Spleen (tissue), 11 donors: ENCODE measurements around the gene ACSS3. TPM values are rescaled to one million over a fixed set of nuclear protein-coding genes. Genes with fewer than 3 reads are reported as not detected.
"Not testable (repeated sequence)": the region's sequence is repeated elsewhere in the genome, so short reads cannot be mapped to it uniquely, and the experiment has no call there.

Experiments
- DNase-seq: peaks from one replicate; pipeline ENCODE4 v3.0.0-alpha.2; 2020
- H3K27ac ChIP-seq, 8 donors: fragments of 200-600 bp; sonication (generic) in 7 of 8; 1 replicate in 4 of 8; 2 replicates in 4 of 8; pipeline versions ENCODE4 v1.5.0 to v1.8.0; 2016 to 2021; ENCODE audit warnings: inconsistent platforms in 4 of 8, mild to moderate bottlenecking in 4 of 8, moderate library complexity in 1 of 8
- H3K27me3 ChIP-seq, 7 donors: fragments of 200-600 bp; sonication (generic) in 6 of 7; replicated peaks in 1 of 7; 1 replicate in 4 of 7; 2 replicates in 3 of 7; pipeline versions ENCODE4 v1.5.0 to v1.8.0; 2016 to 2021; ENCODE audit warnings: inconsistent platforms in 3 of 7, mild to moderate bottlenecking in 1 of 7
- H3K36me3 ChIP-seq, 6 donors: fragments of 200-600 bp; sonication (generic) in 5 of 6; 1 replicate in 4 of 6; 2 replicates in 2 of 6; pipeline versions ENCODE4 v1.5.0 to v1.8.0; 2016 to 2021; ENCODE audit warnings: inconsistent platforms in 2 of 6
- H3K4me1 ChIP-seq, 6 donors: fragments of 200-600 bp; sonication (generic) in 5 of 6; 1 replicate in 3 of 6; 2 replicates in 3 of 6; pipeline versions ENCODE4 v1.5.0 to v1.8.0; 2016 to 2021; ENCODE audit warnings: inconsistent platforms in 3 of 6
- H3K4me3 ChIP-seq, 8 donors: fragments of 200-600 bp; sonication (generic) in 7 of 8; 1 replicate in 4 of 8; 2 replicates in 4 of 8; pipeline versions ENCODE4 v1.5.0 to v1.8.0; 2016 to 2021; ENCODE audit warnings: inconsistent platforms in 4 of 8, mild to moderate bottlenecking in 4 of 8, moderate library complexity in 2 of 8
- H3K9me3 ChIP-seq, 8 donors: fragments of 200-600 bp; sonication (generic) in 7 of 8; 1 replicate in 4 of 8; 2 replicates in 4 of 8; pipeline versions ENCODE4 v1.5.0 to v1.8.0; 2016 to 2021; ENCODE audit warnings: inconsistent platforms in 4 of 8
- CTCF ChIP-seq, 11 experiments: fragments of 200-600 bp in 7 of 11; fragments of 450-650 bp in 4 of 11; sonication (generic) in 4 of 11; IDR thresholded peaks in 8 of 11; conservative IDR thresholded peaks in 3 of 11; 1 replicate in 7 of 11; 2 replicates in 4 of 11; pipeline versions ENCODE4 v1.4.0 to v1.8.0; 2016 to 2021; ENCODE audit warnings: antibody characterized with exemption in 11 of 11, inconsistent platforms in 4 of 11, mild to moderate bottlenecking in 1 of 11
- POLR2A ChIP-seq, 3 donors: fragments of 450-650 bp; IDR thresholded peaks; one replicate each; pipeline ENCODE4 v1.5.1; 2017; ENCODE audit warnings: antibody characterized with exemption in 3 of 3, mild to moderate bottlenecking in 1 of 3
- POLR2AphosphoS5 ChIP-seq, 3 donors: sonication (generic); formaldehyde crosslinking; IDR thresholded peaks; one replicate each; pipeline ENCODE4 v1.5.1; 2017; ENCODE audit warnings: antibody characterized with exemption in 3 of 3
- WGBS, 5 donors: extraction: QIAGEN DNeasy Blood & Tissue Kit in 3 of 5; methylation state at CpG; one replicate each; pipeline versions ENCODE4 v1.1.5 to v1.1.7; 2013 to 2018; 5-methylcytosine and 5-hydroxymethylcytosine counted together
- intact Hi-C: fragments of 100-400 bp; cut with DNase I; formaldehyde crosslinking; loops from one replicate; pipeline ENCODE4 v1.15.0; 2023; ENCODE audit warnings: low total_unique reads
- polyA plus RNA-seq, 3 donors: library from polyadenylated mRNA; stranded (reverse); fragments of 200-250 nt; gene quantifications; one replicate each; pipeline ENCODE4 v1.2.1, GENCODE V29; 2013
- total RNA-seq, 7 donors: library from RNA; depleted of rRNA in 3 of 7; stranded (reverse); fragments of >200 nt in 3 of 7; fragmentation: NEBNext Ultra II Directional in 4 of 7; extraction: Animal tissue kit (Norgen Biotek cat#: 25700) in 4 of 7; gene quantifications; one replicate each; pipeline versions ENCODE4 v1.1.0 to v1.2.1, GENCODE V29; 2016 to 2021
- donor health status: healthy with polysubstance abuse.
- donor health status: DM: no; HTN: no; CAD: no; lungs with moderate emphysema.
- donor health status: DM: no; HTN: no; CAD: no.
- donor health status: Bipolar disorder and iron deficiency.
- donor health status: healthy.
- donor health status: DM: no; HTN: no; CAD: no.
- donor health status: DM: yes; HTN: yes; CAD: no.

Gene ACSS3
- total and polyA plus RNA-seq, 10 donors: 1.1 to 12.3 (median 7.0) TPM

GRCh38 chr12:81043979-81044740 lies 33.7 kb upstream of the ACSS3 start:
- H3K27ac ChIP-seq: no peak overlapping the region
- H3K4me3 ChIP-seq: no peak overlapping the region
- H3K9me3 ChIP-seq: peaks cover 0 to 9% (median 2%) of the 10 kb centered on the region in 8 donors
- intact Hi-C loops: no loop called here
- DNase-seq: no peak
- no peaks in the 10 kb centered on the region for H3K36me3 ChIP-seq
- no peaks in the 10 kb centered on the region for H3K4me1 ChIP-seq
- H3K27me3 ChIP-seq: no peaks in the 10 kb centered on the region
- 75 to 98% (median 88%) methylated on average over 1 of the region's 1 CpG for WGBS, 5 donors
- TF ChIP-seq POLR2AphosphoS5 (IDR thresholded peaks at IDR 0.05): no peak
- no peak for TF ChIP-seq POLR2A (IDR thresholded peaks at IDR 0.05)
- no peak for TF ChIP-seq CTCF (IDR thresholded peaks at IDR 0.05 in 8 of 11, conservative IDR thresholded peaks at IDR 0.05 in 3 of 11)

GRCh38 chr12:81064971-81065370 lies 12.9 kb upstream of the ACSS3 start:
- H3K36me3 ChIP-seq, H3K27me3 ChIP-seq, DNase-seq, H3K4me3 ChIP-seq, intact Hi-C loops, H3K27ac ChIP-seq, H3K4me1 ChIP-seq: not testable (repeated sequence)
- WGBS, 5 donors: 83 to 87% (median 87%) methylated on average over 8 to 11 of the region's 11 CpGs
- H3K9me3 ChIP-seq: peaks cover 0 to 25% (median 6%) of the 10 kb centered on the region in 8 donors

GRCh38 chr12:81070846-81071245 lies 7.0 kb upstream of the ACSS3 start:
- no peaks in the 10 kb centered on the region for H3K36me3 ChIP-seq
- intact Hi-C loops: no loop called here
- H3K27ac ChIP-seq: no peak overlapping the region
- no peak overlapping the region for H3K4me3 ChIP-seq
- DNase-seq: no peak
- no peaks in the 10 kb centered on the region for H3K4me1 ChIP-seq
- peaks cover 0 to 3% (median 0%) of the 10 kb centered on the region in 8 donors for H3K9me3 ChIP-seq
- TF ChIP-seq POLR2AphosphoS5 (IDR thresholded peaks at IDR 0.05) (no peak), POLR2A (IDR thresholded peaks at IDR 0.05) (no peak), CTCF (IDR thresholded peaks at IDR 0.05 in 8 of 11, conservative IDR thresholded peaks at IDR 0.05 in 3 of 11) (no peak)
- no peaks in the 10 kb centered on the region for H3K27me3 ChIP-seq

- Histone ChIP-seq H3K36me3 (no peaks in the 10 kb centered on the region), H3K4me3 (no peak overlapping the region), H3K27ac (no peak overlapping the region), H3K27me3 (peaks cover 0 to 28% (median 12%) of the 10 kb centered on the region in 7 donors), H3K4me1 (peaks cover 0 to 6% (median 0%) of the 10 kb centered on the region in 6 donors), H3K9me3 (no peaks in the 10 kb centered on the region)
- 56 to 71% (median 58%) methylated on average over 3 of the region's 3 CpGs for WGBS, 5 donors
- TF ChIP-seq POLR2A (IDR thresholded peaks at IDR 0.05) (no peak), POLR2AphosphoS5 (IDR thresholded peaks at IDR 0.05) (no peak), CTCF (IDR thresholded peaks at IDR 0.05 in 8 of 11, conservative IDR thresholded peaks at IDR 0.05 in 3 of 11) (no peak)
- DNase-seq: no peak
- intact Hi-C loops: no loop called here
Observed at GRCh38 chr12:81075539-81075938, 2.3 kb upstream of the ACSS3 start.
